Liver (tissue), 9 donors: ENCODE results near the gene BHLHE23. TPM values are rescaled to one million over a fixed set of nuclear protein-coding genes. Genes with fewer than 3 reads are reported as not detected.

ENCODE experiments used
- DNase-seq: peaks from one replicate; pipeline ENCODE4 v3.0.0-alpha.2; 2017; ENCODE audit warnings: low spot score
- H3K27ac ChIP-seq, 2 donors: one replicate each; pipeline ENCODE4 v1.7.0; 2013; ENCODE audit warnings: inconsistent platforms in 2 of 2, low read length in 2 of 2, control low read depth in 1 of 2, low read depth in 1 of 2, mild to moderate bottlenecking in 1 of 2
- H3K27me3 ChIP-seq, 4 donors: one replicate each; pipeline versions ENCODE4 v1.6.1 to v1.7.0; 2013; ENCODE audit warnings: low read length in 3 of 4, inconsistent platforms in 1 of 4, mild to moderate bottlenecking in 1 of 4, moderate library complexity in 1 of 4; ENCODE audit not compliant: control insufficient read depth in 4 of 4, insufficient read depth in 4 of 4
- H3K36me3 ChIP-seq, 4 donors: one replicate each; pipeline versions ENCODE4 v1.6.1 to v1.7.0; 2013; ENCODE audit warnings: low read length in 3 of 4, mild to moderate bottlenecking in 3 of 4, low read depth in 1 of 4, moderate library complexity in 1 of 4; ENCODE audit not compliant: control insufficient read depth in 4 of 4, insufficient read depth in 3 of 4
- H3K4me1 ChIP-seq, 4 donors: one replicate each; pipeline versions ENCODE4 v1.6.1 to v1.7.0; 2013; ENCODE audit warnings: low read length in 3 of 4, mild to moderate bottlenecking in 3 of 4, moderate library complexity in 1 of 4; ENCODE audit not compliant: control insufficient read depth in 4 of 4, insufficient read depth in 4 of 4
- H3K4me3 ChIP-seq, 3 donors: one replicate each; pipeline versions ENCODE4 v1.6.1 to v1.7.0; 2013; ENCODE audit warnings: low read length in 3 of 3, control low read depth in 1 of 3, low read depth in 1 of 3, mild to moderate bottlenecking in 1 of 3
- H3K9ac ChIP-seq, 2 donors: one replicate each; pipeline ENCODE4 v1.7.0; 2013; ENCODE audit warnings: low read length in 2 of 2, mild to moderate bottlenecking in 2 of 2, moderate library complexity in 2 of 2, control low read depth in 1 of 2, low read depth in 1 of 2
- H3K9me3 ChIP-seq, 4 donors: one replicate each; pipeline versions ENCODE4 v1.6.1 to v1.7.0; 2013; ENCODE audit warnings: low read length in 3 of 4; ENCODE audit not compliant: control insufficient read depth in 4 of 4
- EGR1 ChIP-seq, 2 donors: IDR thresholded peaks; 2 replicates each; pipeline ENCODE4 v1.6.1; 2016 to 2018; ENCODE audit warnings: antibody characterized with exemption in 2 of 2, low read depth in 2 of 2
- FOXA1 ChIP-seq: IDR thresholded peaks from 2 replicates; pipeline ENCODE4 v1.6.1; 2016; ENCODE audit warnings: antibody characterized with exemption
- FOXA2 ChIP-seq: IDR thresholded peaks from 2 replicates; pipeline ENCODE4 v1.6.1; 2016; ENCODE audit warnings: antibody characterized with exemption
- GABPA ChIP-seq, 2 donors: IDR thresholded peaks in 1 of 2; conservative IDR thresholded peaks in 1 of 2; 2 replicates each; pipeline ENCODE4 v1.6.1; 2016; ENCODE audit warnings: antibody characterized with exemption in 2 of 2, mild to moderate bottlenecking in 1 of 2, moderate library complexity in 1 of 2
- HNF4A ChIP-seq, 2 donors: conservative IDR thresholded peaks; 2 replicates each; pipeline ENCODE4 v1.6.1; 2016; ENCODE audit warnings: antibody characterized with exemption in 2 of 2, mild to moderate bottlenecking in 2 of 2
- HNF4G ChIP-seq: IDR thresholded peaks from 2 replicates; pipeline ENCODE4 v1.6.1; 2016; ENCODE audit warnings: antibody characterized with exemption
- JUND ChIP-seq, 2 donors: IDR thresholded peaks; 2 replicates each; pipeline ENCODE4 v1.6.1; 2016; ENCODE audit warnings: antibody characterized with exemption in 2 of 2
- NR2F2 ChIP-seq: IDR thresholded peaks from 2 replicates; pipeline ENCODE4 v1.6.1; 2016; ENCODE audit warnings: antibody characterized with exemption
- RAD21 ChIP-seq, 2 donors: IDR thresholded peaks; 2 replicates each; pipeline ENCODE4 v1.6.1; 2016; ENCODE audit warnings: antibody characterized with exemption in 2 of 2, mild to moderate bottlenecking in 2 of 2
- RXRA ChIP-seq, 2 donors: IDR thresholded peaks; 2 replicates each; pipeline ENCODE4 v1.6.1; 2017 to 2018; ENCODE audit warnings: antibody characterized with exemption in 2 of 2, mild to moderate bottlenecking in 1 of 2
- SP1 ChIP-seq: IDR thresholded peaks from 2 replicates; pipeline ENCODE4 v1.6.1; 2018; ENCODE audit warnings: antibody characterized with exemption, mild to moderate bottlenecking
- TAF1 ChIP-seq: conservative IDR thresholded peaks from 2 replicates; pipeline ENCODE4 v1.6.1; 2016; ENCODE audit warnings: antibody characterized with exemption, mild to moderate bottlenecking
- YY1 ChIP-seq: IDR thresholded peaks from 2 replicates; pipeline ENCODE4 v1.6.1; 2016; ENCODE audit warnings: antibody characterized with exemption, mild to moderate bottlenecking
- WGBS: extraction: QIAGEN DNeasy Blood & Tissue Kit; methylation state at CpG from one replicate; pipeline ENCODE4 v1.1.7; 2013; 5-methylcytosine and 5-hydroxymethylcytosine counted together
- polyA plus RNA-seq, 2 donors: library from polyadenylated mRNA; stranded (reverse) in 1 of 2; unstranded in 1 of 2; fragments of 200-250 nt in 1 of 2; fragments of >200 nt in 1 of 2; fragmentation: Nextera tagmentation in 1 of 2; extraction: Ambion mirVana in 1 of 2; gene quantifications; one replicate each; pipeline versions ENCODE4 v1.2.1 to v1.2.3, GENCODE V29; 2013 to 2015
- total RNA-seq, 2 donors: library from RNA; depleted of rRNA; stranded (reverse); fragments of >200 nt; gene quantifications; one replicate each; pipeline ENCODE4 v1.2.3, GENCODE V29; 2014
- TF ChIP-seq, protein P1 (sequence below): IDR thresholded peaks from 2 replicates; pipeline ENCODE4 v1.6.1; 2016; ENCODE audit warnings: antibody characterized with exemption
- TF ChIP-seq, protein P2 (sequence below): fragments of 150-350 bp; IDR thresholded peaks from 2 replicates; pipeline ENCODE4 v1.5.1; 2017; ENCODE audit warnings: improper control_type of control experiment, low read depth, low read length; ENCODE audit not compliant: missing input control
- TF ChIP-seq, protein P3 (sequence below): IDR thresholded peaks from 2 replicates; pipeline ENCODE4 v1.6.1; 2016; ENCODE audit warnings: antibody characterized with exemption, mild to moderate bottlenecking
- TF ChIP-seq, protein P4 (sequence below): IDR thresholded peaks from 2 replicates; pipeline ENCODE4 v1.6.1; 2016; ENCODE audit warnings: antibody characterized with exemption
- TF ChIP-seq, protein P5 (sequence below): IDR thresholded peaks from 2 replicates; pipeline ENCODE4 v1.6.1; 2016; ENCODE audit warnings: antibody characterized with exemption
- donor health status: healthy.
- donor health status: healthy.
- donor health status: healthy.
- donor health status: healthy.
- donor health status: healthy.

Gene BHLHE23
- total and polyA plus RNA-seq, 4 donors, result not detected

DNA sequence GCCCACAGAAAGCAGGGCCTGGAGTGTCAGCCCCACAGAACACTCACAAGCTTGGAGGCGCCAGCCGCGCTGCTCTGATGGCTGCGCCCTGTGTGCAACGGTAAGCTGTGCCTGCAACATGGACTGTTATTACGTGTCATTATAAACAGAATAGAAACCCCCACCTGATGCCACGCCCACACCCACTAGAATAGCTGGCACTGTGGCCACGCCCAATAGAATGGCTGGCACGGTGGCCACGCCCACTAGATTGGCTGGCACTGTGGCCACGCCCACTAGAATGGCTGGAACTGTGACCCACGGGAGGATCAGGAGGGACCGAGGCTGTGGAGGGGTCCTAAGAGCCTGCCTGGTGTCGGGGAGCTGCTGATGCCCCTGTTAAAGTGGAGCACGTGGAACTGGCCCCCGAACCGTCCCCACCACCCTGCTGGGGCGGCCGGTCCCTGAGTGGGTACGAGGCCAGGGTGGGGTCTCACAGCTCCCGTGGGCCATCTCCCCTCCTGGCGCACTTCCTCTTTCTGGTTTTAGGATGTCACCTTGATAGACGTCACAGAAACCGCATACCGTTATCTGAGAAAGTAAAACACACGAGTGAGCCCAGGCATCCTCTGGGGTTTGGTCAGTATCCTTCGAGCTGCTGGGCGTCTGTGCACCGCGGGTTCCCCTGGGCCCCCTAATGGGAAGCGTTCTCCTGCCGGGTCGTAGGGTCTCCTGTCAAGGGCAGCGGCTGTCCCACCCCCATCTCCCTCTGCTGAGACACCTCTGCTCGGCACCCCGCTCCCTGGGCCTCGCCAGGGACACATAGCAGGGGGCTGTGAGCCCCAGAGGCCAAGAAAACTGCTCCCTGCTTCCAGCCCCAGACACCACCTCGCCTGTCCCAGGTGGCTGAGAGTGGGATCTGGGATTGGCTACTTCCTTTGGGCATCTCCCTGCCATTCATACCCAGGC, 28.9 kb downstream of the BHLHE23 start:
- no peak overlapping the region for H3K4me3 ChIP-seq
- no peak for DNase-seq
- H3K9me3 ChIP-seq, result no peaks in the 10 kb centered on the region
- H3K36me3 ChIP-seq, result no peaks in the 10 kb centered on the region
- H3K27me3 ChIP-seq, result peaks cover 0 to 12% (median 9%) of the 10 kb centered on the region in 4 donors
- no peak for TF ChIP-seq GABPA (IDR thresholded peaks at IDR 0.05 in 1 of 2, conservative IDR thresholded peaks at IDR 0.05 in 1 of 2)
- TF ChIP-seq RXRA (IDR thresholded peaks at IDR 0.05), result no peak
- TF ChIP-seq YY1, result no peak
- no peak for TF ChIP-seq HNF4G
- TF ChIP-seq HNF4A (conservative IDR thresholded peaks at IDR 0.05), result no peak
- TF ChIP-seq, protein P1, sequence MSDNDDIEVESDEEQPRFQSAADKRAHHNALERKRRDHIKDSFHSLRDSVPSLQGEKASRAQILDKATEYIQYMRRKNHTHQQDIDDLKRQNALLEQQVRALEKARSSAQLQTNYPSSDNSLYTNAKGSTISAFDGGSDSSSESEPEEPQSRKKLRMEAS, result no peak
- TF ChIP-seq, protein P2, sequence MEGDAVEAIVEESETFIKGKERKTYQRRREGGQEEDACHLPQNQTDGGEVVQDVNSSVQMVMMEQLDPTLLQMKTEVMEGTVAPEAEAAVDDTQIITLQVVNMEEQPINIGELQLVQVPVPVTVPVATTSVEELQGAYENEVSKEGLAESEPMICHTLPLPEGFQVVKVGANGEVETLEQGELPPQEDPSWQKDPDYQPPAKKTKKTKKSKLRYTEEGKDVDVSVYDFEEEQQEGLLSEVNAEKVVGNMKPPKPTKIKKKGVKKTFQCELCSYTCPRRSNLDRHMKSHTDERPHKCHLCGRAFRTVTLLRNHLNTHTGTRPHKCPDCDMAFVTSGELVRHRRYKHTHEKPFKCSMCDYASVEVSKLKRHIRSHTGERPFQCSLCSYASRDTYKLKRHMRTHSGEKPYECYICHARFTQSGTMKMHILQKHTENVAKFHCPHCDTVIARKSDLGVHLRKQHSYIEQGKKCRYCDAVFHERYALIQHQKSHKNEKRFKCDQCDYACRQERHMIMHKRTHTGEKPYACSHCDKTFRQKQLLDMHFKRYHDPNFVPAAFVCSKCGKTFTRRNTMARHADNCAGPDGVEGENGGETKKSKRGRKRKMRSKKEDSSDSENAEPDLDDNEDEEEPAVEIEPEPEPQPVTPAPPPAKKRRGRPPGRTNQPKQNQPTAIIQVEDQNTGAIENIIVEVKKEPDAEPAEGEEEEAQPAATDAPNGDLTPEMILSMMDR, result no peak
- no peak for TF ChIP-seq FOXA1
- TF ChIP-seq TAF1, result no peak
- no peak for TF ChIP-seq FOXA2
- no peak for TF ChIP-seq NR2F2
- TF ChIP-seq SP1, result no peak
- no peak for TF ChIP-seq EGR1 (IDR thresholded peaks at IDR 0.05; ENCODE audit: low read depth in 2 of 2)
- no peak for TF ChIP-seq RAD21 (IDR thresholded peaks at IDR 0.05)
- TF ChIP-seq, protein P3, sequence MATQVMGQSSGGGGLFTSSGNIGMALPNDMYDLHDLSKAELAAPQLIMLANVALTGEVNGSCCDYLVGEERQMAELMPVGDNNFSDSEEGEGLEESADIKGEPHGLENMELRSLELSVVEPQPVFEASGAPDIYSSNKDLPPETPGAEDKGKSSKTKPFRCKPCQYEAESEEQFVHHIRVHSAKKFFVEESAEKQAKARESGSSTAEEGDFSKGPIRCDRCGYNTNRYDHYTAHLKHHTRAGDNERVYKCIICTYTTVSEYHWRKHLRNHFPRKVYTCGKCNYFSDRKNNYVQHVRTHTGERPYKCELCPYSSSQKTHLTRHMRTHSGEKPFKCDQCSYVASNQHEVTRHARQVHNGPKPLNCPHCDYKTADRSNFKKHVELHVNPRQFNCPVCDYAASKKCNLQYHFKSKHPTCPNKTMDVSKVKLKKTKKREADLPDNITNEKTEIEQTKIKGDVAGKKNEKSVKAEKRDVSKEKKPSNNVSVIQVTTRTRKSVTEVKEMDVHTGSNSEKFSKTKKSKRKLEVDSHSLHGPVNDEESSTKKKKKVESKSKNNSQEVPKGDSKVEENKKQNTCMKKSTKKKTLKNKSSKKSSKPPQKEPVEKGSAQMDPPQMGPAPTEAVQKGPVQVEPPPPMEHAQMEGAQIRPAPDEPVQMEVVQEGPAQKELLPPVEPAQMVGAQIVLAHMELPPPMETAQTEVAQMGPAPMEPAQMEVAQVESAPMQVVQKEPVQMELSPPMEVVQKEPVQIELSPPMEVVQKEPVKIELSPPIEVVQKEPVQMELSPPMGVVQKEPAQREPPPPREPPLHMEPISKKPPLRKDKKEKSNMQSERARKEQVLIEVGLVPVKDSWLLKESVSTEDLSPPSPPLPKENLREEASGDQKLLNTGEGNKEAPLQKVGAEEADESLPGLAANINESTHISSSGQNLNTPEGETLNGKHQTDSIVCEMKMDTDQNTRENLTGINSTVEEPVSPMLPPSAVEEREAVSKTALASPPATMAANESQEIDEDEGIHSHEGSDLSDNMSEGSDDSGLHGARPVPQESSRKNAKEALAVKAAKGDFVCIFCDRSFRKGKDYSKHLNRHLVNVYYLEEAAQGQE, result no peak
- no peak for TF ChIP-seq JUND (IDR thresholded peaks at IDR 0.05)
- TF ChIP-seq, protein P4, sequence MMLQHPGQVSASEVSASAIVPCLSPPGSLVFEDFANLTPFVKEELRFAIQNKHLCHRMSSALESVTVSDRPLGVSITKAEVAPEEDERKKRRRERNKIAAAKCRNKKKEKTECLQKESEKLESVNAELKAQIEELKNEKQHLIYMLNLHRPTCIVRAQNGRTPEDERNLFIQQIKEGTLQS, result no peak
- TF ChIP-seq, protein P5, sequence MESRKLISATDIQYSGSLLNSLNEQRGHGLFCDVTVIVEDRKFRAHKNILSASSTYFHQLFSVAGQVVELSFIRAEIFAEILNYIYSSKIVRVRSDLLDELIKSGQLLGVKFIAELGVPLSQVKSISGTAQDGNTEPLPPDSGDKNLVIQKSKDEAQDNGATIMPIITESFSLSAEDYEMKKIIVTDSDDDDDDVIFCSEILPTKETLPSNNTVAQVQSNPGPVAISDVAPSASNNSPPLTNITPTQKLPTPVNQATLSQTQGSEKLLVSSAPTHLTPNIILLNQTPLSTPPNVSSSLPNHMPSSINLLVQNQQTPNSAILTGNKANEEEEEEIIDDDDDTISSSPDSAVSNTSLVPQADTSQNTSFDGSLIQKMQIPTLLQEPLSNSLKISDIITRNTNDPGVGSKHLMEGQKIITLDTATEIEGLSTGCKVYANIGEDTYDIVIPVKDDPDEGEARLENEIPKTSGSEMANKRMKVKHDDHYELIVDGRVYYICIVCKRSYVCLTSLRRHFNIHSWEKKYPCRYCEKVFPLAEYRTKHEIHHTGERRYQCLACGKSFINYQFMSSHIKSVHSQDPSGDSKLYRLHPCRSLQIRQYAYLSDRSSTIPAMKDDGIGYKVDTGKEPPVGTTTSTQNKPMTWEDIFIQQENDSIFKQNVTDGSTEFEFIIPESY, result no peak
- 62% methylated on average over 38 of the region's 38 CpGs for WGBS
- H3K27ac ChIP-seq, result no peak overlapping the region
- no peak overlapping the region for H3K9ac ChIP-seq
- H3K4me1 ChIP-seq, result peaks cover 0 to 1% (median under 1%) of the 10 kb centered on the region in 4 donors
